HEK293T (cell line): ENCODE measurements around the gene NME5.

Experiments
- CTCF ChIA-PET: fragments of 350-600 bp; formaldehyde crosslinking; extraction: SDS; loops from one replicate; lab custom pipeline; 2021; ENCODE audit warnings: antibody characterized with exemption, inconsistent platforms; lab: Yijun Ruan, JAX
- POLR2A ChIA-PET: fragments of 350-600 bp; formaldehyde crosslinking; extraction: SDS; loops from one replicate; lab custom pipeline; 2020; ENCODE audit warnings: antibody characterized with exemption, inconsistent platforms; lab: Yijun Ruan, JAX
- DNase-seq: peaks from one replicate; pipeline ENCODE4 v3.0.0; 2012; ENCODE audit warnings: mixed read lengths; ENCODE audit errors: extremely low spot score
- ARNT ChIP-seq: fragments of 450-650 bp; IDR thresholded peaks from 2 replicates; pipeline ENCODE4 v1.6.1; 2017; ENCODE audit warnings: mild to moderate bottlenecking
- BHLHE40 ChIP-seq: fragments of 450-650 bp; IDR thresholded peaks from 2 replicates; pipeline ENCODE4 v1.6.1; 2016; ENCODE audit warnings: mild to moderate bottlenecking, moderate library complexity, borderline replicate concordance
- CTBP1 ChIP-seq: fragments of 450-650 bp; IDR thresholded peaks from 2 replicates; pipeline ENCODE4 v1.6.1; 2016; ENCODE audit warnings: borderline replicate concordance
- ELF4 ChIP-seq: fragments of 450-650 bp; IDR thresholded peaks from 2 replicates; pipeline ENCODE4 v1.6.1; 2017; ENCODE audit warnings: antibody characterized with exemption
- FOXA1 ChIP-seq: fragments of 450-650 bp; IDR thresholded peaks from 2 replicates; pipeline ENCODE4 v1.6.1; 2016; ENCODE audit warnings: mild to moderate bottlenecking
- FOXK2 ChIP-seq: fragments of 450-650 bp; IDR thresholded peaks from 2 replicates; pipeline ENCODE4 v1.6.1; 2016; ENCODE audit warnings: mild to moderate bottlenecking
- FOXM1 ChIP-seq: fragments of 450-650 bp; IDR thresholded peaks from 2 replicates; pipeline ENCODE4 v1.6.1; 2017; ENCODE audit warnings: mild to moderate bottlenecking, borderline replicate concordance
- HDGF ChIP-seq: fragments of 450-650 bp; IDR thresholded peaks from 2 replicates; pipeline ENCODE4 v1.6.1; 2017; ENCODE audit warnings: antibody characterized with exemption, borderline replicate concordance
- L3MBTL2 ChIP-seq: fragments of 450-650 bp; conservative IDR thresholded peaks from 2 replicates; pipeline ENCODE4 v1.6.1; 2016; ENCODE audit warnings: mild to moderate bottlenecking
- LEF1 ChIP-seq: fragments of 450-650 bp; IDR thresholded peaks from 2 replicates; pipeline ENCODE4 v1.6.1; 2017; ENCODE audit warnings: mild to moderate bottlenecking, borderline replicate concordance
- NFRKB ChIP-seq: fragments of 450-650 bp; IDR thresholded peaks from 2 replicates; pipeline ENCODE4 v1.6.1; 2016; ENCODE audit warnings: mild to moderate bottlenecking, moderate library complexity
- PKNOX1 ChIP-seq: fragments of 450-650 bp; IDR thresholded peaks from 2 replicates; pipeline ENCODE4 v1.6.1; 2016
- SP1 ChIP-seq: fragments of 450-650 bp; IDR thresholded peaks from 2 replicates; pipeline ENCODE4 v1.6.1; 2017
- SUZ12 ChIP-seq: fragments of 450-650 bp; IDR thresholded peaks from 2 replicates; pipeline ENCODE4 v1.6.1; 2016; ENCODE audit warnings: mild to moderate bottlenecking
- TARDBP ChIP-seq: fragments of 450-650 bp; IDR thresholded peaks from 2 replicates; pipeline ENCODE4 v1.6.1; 2016
- ZNF384 ChIP-seq: fragments of 450-650 bp; IDR thresholded peaks from 2 replicates; pipeline ENCODE4 v1.6.1; 2016

The NME5 gene

GRCh38 chr5:138138949-138139780 lies at the start of gene NME5:
NME5 (minus strand) TSS chr5:138139428; CDS start chr5:138138780, 648 bp downstream.
- DNase-seq: peak; percentile 30
- CTCF ChIA-PET: interaction anchor here (0.6 to 0.8 kb wide), 3 partner anchors 38 to 203 kb away, joined by 3 to 4 read pairs (median 4); no protein-coding TSS in a partner anchor
- POLR2A ChIA-PET: interaction anchor here (1.7 kb wide), 1 partner anchor 40 kb away, joined by 7 read pairs; the partner anchor contains the start of gene KIF20A
- TF ChIP-seq ZNF384 (no peak), FOXM1 (no peak), SUZ12 (no peak), ELF4 (no peak), FOXK2 (no peak), TARDBP (no peak)

GRCh38 chr5:138188626-138189025 lies 49.4 kb upstream of the NME5 start:
- TF ChIP-seq CTBP1 (no peak), ARNT (no peak), LEF1 (no peak), PKNOX1 (no peak)
- no peak for DNase-seq
- ChIA-PET POLR2A (interaction anchor here (2.6 to 4.9 kb wide), 2 partner anchors 10 to 24 kb away, joined by 14 to 20 read pairs; partner anchors contain the start of genes BRD8, CDC23 and KIF20A), CTCF (interaction anchor here (0.7 to 0.9 kb wide), 2 partner anchors 164 to 320 kb away, joined by 3 read pairs; partner anchors contain the start of gene KDM3B)

- no peak for DNase-seq
- ChIA-PET CTCF (interaction anchor here (0.5 kb wide), 1 partner anchor 9 kb away, joined by 3 read pairs; no protein-coding TSS in a partner anchor), POLR2A (interaction anchor here (0.8 to 4.9 kb wide), 2 partner anchors 13 to 27 kb away, joined by 5 to 20 read pairs; partner anchors contain the start of gene CDC23)
- TF ChIP-seq FOXA1: no peak
- no peak for TF ChIP-seq LEF1
- no peak for TF ChIP-seq SP1
- TF ChIP-seq NFRKB: no peak
- no peak for TF ChIP-seq BHLHE40
- TF ChIP-seq ZNF384: no peak
- no peak for TF ChIP-seq FOXK2
- TF ChIP-seq ELF4: no peak
- no peak for TF ChIP-seq CTBP1
- TF ChIP-seq TARDBP: no peak
- TF ChIP-seq L3MBTL2: no peak
- TF ChIP-seq PKNOX1: no peak
- TF ChIP-seq HDGF: no peak
- no peak for TF ChIP-seq ARNT
Measured at GRCh38 chr5:138186002-138186447, 46.8 kb upstream of the NME5 start.

GRCh38 chr5:138182808-138183207 lies 43.6 kb upstream of the NME5 start:
- POLR2A ChIA-PET: interaction anchor here (1.6 kb wide), 1 partner anchor 31 kb away, joined by 5 read pairs; the partner anchor contains the start of gene CDC23
- CTCF ChIA-PET: interaction anchor here (1.1 kb wide), 1 partner anchor 171 kb away, joined by 3 read pairs; no protein-coding TSS in a partner anchor
- TF ChIP-seq ELF4 (no peak), LEF1 (no peak), PKNOX1 (no peak), SP1 (no peak), SUZ12 (no peak), ARNT (no peak), NFRKB (no peak), FOXM1 (no peak), BHLHE40 (no peak), L3MBTL2 (no peak), FOXK2 (no peak), CTBP1 (no peak), FOXA1 (no peak)
- DNase-seq: no peak

GRCh38 chr5:138180841-138181240 lies 41.6 kb upstream of the NME5 start:
- no peak for TF ChIP-seq FOXM1
- no peak for TF ChIP-seq ZNF384
- TF ChIP-seq SP1: no peak
- TF ChIP-seq PKNOX1: no peak
- no peak for TF ChIP-seq TARDBP
- no peak for TF ChIP-seq ELF4
- TF ChIP-seq CTBP1: no peak
- TF ChIP-seq LEF1: no peak
- no peak for TF ChIP-seq FOXA1
- ChIA-PET POLR2A (no interaction called here), CTCF (interaction anchor here (1.4 to 1.8 kb wide), 3 partner anchors 63 to 318 kb away, joined by 4 to 6 read pairs (median 4); no protein-coding TSS in a partner anchor)
- no peak for DNase-seq
